Measurements from ENCODE around the gene FAM110C.

FAM110C gene

DNA sequence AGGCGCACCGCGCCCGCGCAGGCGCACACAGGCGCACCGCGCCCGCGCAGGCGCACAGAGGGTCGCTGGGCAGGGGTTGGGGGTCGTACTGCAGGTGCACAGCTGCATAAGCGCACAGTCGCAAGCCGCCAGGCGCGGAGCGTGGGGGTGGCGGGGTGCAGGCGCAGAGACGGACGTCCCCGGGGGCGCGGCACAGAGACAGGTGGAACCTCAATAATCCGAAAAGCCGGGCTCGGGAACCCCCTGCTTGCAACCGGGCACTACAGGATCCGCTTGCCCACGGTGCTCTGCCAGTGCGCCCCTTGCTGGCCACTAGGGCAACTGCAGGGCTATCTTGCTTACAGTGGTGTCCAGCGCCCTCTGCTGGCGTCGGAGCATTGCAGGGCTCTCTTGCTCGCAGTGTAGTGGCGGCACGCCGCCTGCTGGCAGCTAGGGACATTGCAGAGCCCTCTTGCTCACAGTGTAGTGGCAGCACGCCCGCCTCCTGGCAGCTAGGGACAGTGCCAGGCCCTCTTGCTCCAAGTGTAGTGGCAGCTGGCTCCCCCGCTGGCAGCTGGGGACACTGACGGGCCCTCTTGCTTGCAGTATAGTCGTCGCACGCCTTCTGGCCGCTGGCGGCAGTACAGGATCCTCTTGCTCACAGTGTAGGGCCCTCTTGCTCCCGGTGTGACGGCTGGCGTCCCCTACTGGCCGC, 34.9 kb downstream of the FAM110C start:
- H3K36me3 ChIP-seq (ENCODE audit: control insufficient read depth in 2 of 2, insufficient read depth in 2 of 2, low read length in 2 of 2), result no peaks in the 10 kb centered on the region
- no peak overlapping the region for H3K9ac ChIP-seq (ENCODE audit: low read depth in 1 of 2, low read length in 2 of 2)
- H3K4me1 ChIP-seq (ENCODE audit: control insufficient read depth in 2 of 2, insufficient read depth in 2 of 2, low read length in 2 of 2), result no peaks in the 10 kb centered on the region
- H3K9me3 ChIP-seq (ENCODE audit: control insufficient read depth in 2 of 2, low read length in 2 of 2), result no peaks in the 10 kb centered on the region
- no peak overlapping the region for H3K27ac ChIP-seq (ENCODE audit: low read depth in 2 of 2, low read length in 2 of 2)
- H3K27me3 ChIP-seq (ENCODE audit: control insufficient read depth in 2 of 2, insufficient read depth in 2 of 2, low read length in 2 of 2), result no peaks in the 10 kb centered on the region
- H3K4me3 ChIP-seq (ENCODE audit: low read length in 2 of 2), result no peak overlapping the region

DNA sequence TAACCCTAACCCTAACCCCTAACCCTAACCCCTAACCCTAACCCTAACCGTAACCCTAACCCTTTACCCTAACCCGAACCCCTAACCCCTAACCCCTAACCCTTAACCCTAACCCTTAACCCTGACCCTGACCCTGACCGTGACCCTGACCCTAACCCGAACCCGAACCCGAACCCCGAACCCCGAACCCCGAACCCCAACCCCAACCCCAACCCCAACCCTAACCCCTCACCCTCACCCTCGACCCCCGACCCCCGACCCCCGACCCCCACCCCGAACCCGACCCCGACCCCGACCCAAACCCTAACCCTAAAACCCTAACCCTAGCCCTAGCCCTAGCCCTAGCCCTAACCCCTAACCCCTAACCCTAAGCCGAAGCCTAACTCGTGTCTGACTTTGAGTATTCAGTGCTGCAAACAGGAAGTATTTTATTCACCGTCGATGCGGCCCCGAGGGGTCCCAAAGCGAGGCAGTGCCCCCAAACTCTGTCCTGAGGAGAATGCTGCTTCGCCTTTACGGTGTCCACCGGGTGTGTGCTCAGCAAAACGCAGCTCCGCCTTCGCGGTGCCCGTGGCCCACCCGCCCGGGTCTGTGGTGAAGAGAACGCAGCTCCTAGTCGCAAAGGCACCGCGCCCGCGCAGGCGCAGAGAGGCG, 36.0 kb downstream of the FAM110C start:
- Histone ChIP-seq H3K9ac (ENCODE audit: low read depth in 1 of 2, low read length in 2 of 2) (no peak overlapping the region), H3K4me1 (ENCODE audit: control insufficient read depth in 2 of 2, insufficient read depth in 2 of 2, low read length in 2 of 2) (no peaks in the 10 kb centered on the region), H3K4me3 (ENCODE audit: low read length in 2 of 2) (no peak overlapping the region), H3K27ac (ENCODE audit: low read depth in 2 of 2, low read length in 2 of 2) (no peak overlapping the region), H3K9me3 (ENCODE audit: control insufficient read depth in 2 of 2, low read length in 2 of 2) (no peaks in the 10 kb centered on the region), H3K36me3 (ENCODE audit: control insufficient read depth in 2 of 2, insufficient read depth in 2 of 2, low read length in 2 of 2) (no peaks in the 10 kb centered on the region), H3K27me3 (ENCODE audit: control insufficient read depth in 2 of 2, insufficient read depth in 2 of 2, low read length in 2 of 2) (no peaks in the 10 kb centered on the region)

All from mucosa of rectum (tissue), 2 donors.